ENCODE results near the gene RIPK1.

The RIPK1 gene

GRCh38 chr6:3079682-3080081 lies 11.4 kb downstream of the RIPK1 start:
- no peak for DNase-seq

- DNase-seq: peak in 10 of 56 donors; percentile 2 to 24 (median 6)
These were observed 13.7 kb downstream of the RIPK1 start for GRCh38 chr6:3081960-3082359.

GRCh38 chr6:3085074-3085473 lies 16.8 kb downstream of the RIPK1 start:
- DNase-seq: peak in 3 of 56 donors; percentile 3 to 16 (median 7)

GRCh38 chr6:3086282-3086946 lies 18.1 kb downstream of the RIPK1 start:
- no peak for DNase-seq

GRCh38 chr6:3088446-3088845 lies 20.2 kb downstream of the RIPK1 start:
- DNase-seq: no peak

- DNase-seq: no peak
These were observed 20.7 kb downstream of the RIPK1 start for GRCh38 chr6:3088968-3089367.

- DNase-seq: no peak
These were observed 21.7 kb downstream of the RIPK1 start for GRCh38 chr6:3090013-3090412.

- no peak for DNase-seq
These were observed 26.5 kb downstream of the RIPK1 start for GRCh38 chr6:3094815-3095214.

- no peak for DNase-seq
These were observed 34.6 kb downstream of the RIPK1 start for GRCh38 chr6:3102875-3103274.

GRCh38 chr6:3108746-3109414 lies 40.6 kb downstream of the RIPK1 start:
- no peak for DNase-seq

GRCh38 chr6:3109761-3110160 lies 41.5 kb downstream of the RIPK1 start:
- DNase-seq: no peak

GRCh38 chr6:3114377-3114776 lies 46.1 kb downstream of the RIPK1 start:
- DNase-seq: no peak

- no peak for DNase-seq
These were observed 49.6 kb downstream of the RIPK1 start for GRCh38 chr6:3117912-3118352.

- peak; percentile 45 to 98 (median 96) for DNase-seq
These were observed 50.2 kb downstream of the RIPK1 start, which contains the start of gene BPHL for GRCh38 chr6:3118353-3119039. BPHL (plus strand) TSS chr6:3118711; CDS start chr6:3118741, 30 bp downstream.

GRCh38 chr6:3119040-3119723 lies 50.9 kb downstream of the RIPK1 start:
- peak in 4 of 56 donors; percentile 41 to 59 (median 52) for DNase-seq

GRCh38 chr6:3120765-3121089 lies 52.4 kb downstream of the RIPK1 start:
- no peak for DNase-seq

- peak in 1 of 56 donors; percentile 6 for DNase-seq
These were observed 54.5 kb downstream of the RIPK1 start for GRCh38 chr6:3122823-3123182.

- no peak for DNase-seq
These were observed 56.4 kb downstream of the RIPK1 start for GRCh38 chr6:3124667-3125066.

- DNase-seq: no peak
These were observed 57.5 kb downstream of the RIPK1 start for GRCh38 chr6:3125815-3126214.

GRCh38 chr6:3128356-3129108 lies 60.2 kb downstream of the RIPK1 start:
- no peak for DNase-seq

- DNase-seq: no peak
These were observed 63.4 kb downstream of the RIPK1 start for GRCh38 chr6:3131695-3132094.
